Neural crest cell (in vitro differentiated cells): ENCODE results near the gene OSBPL2. TPM values are rescaled to one million over a fixed set of nuclear protein-coding genes. Genes with fewer than 3 reads are reported as not detected.

Experiments
- DNase-seq: peaks from one replicate; pipeline ENCODE4 v3.0.0; 2021; ENCODE audit warnings: low read depth, mixed read lengths, low spot score
- H3K27ac Mint-ChIP-seq: one replicate; pipeline ENCODE4 v1.8.0; 2021; ENCODE audit warnings: mild to moderate bottlenecking, mixed read lengths; ENCODE audit not compliant: unreplicated experiment
- H3K27me3 Mint-ChIP-seq: 2 replicates; pipeline ENCODE4 v1.8.0; 2021; ENCODE audit warnings: low read depth, mild to moderate bottlenecking, mixed read lengths
- H3K36me3 Mint-ChIP-seq: 2 replicates; pipeline ENCODE4 v1.8.0; 2021; ENCODE audit warnings: low read depth, mild to moderate bottlenecking, mixed read lengths
- H3K4me1 Mint-ChIP-seq: 2 replicates; pipeline ENCODE4 v1.8.0; 2021; ENCODE audit warnings: mixed read lengths
- H3K4me3 Mint-ChIP-seq: one replicate; pipeline ENCODE4 v1.8.0; 2021; ENCODE audit warnings: mild to moderate bottlenecking, mixed read lengths
- H3K9me3 Mint-ChIP-seq: 2 replicates; pipeline ENCODE4 v1.8.0; 2021; ENCODE audit warnings: mixed read lengths
- total RNA-seq: library from RNA; stranded (reverse); gene quantifications from 2 replicates; pipeline ENCODE4 v1.2.1, GENCODE V29; 2021
- TF ChIP-seq, protein P1 (sequence below): fragments of 200-600 bp; sonication (generic); conservative IDR thresholded peaks from 2 replicates; pipeline ENCODE4 v1.5.0; 2021; ENCODE audit warnings: antibody characterized with exemption, mild to moderate bottlenecking

Gene OSBPL2
- total RNA-seq, 1 donor from 2014 or later, result 33.1 TPM

DNA sequence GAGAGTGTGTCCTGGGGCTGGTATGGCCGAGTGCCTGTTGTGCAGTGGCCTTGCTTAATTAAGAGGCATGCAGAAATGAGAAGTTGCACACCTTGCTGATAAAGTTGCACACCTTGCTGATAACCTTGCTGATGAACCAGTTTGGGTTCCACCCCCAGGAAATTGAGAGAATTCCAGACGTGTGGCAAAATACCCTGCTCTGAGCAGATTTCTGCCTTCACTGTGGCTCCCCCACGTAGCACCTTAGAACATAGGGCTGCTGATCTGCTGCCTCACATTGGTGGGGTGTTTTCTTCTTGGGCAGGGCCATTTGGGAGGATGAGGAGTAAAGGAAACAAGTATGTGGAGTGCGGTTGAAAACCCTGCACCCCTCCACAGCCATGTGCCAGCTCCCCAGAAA lies 42.0 kb downstream of the OSBPL2 start:
- Mint-ChIP-seq H3K36me3 (peaks cover 3% of the 10 kb centered on the region), H3K9me3 (no peaks in the 10 kb centered on the region), H3K4me1 (no peaks in the 10 kb centered on the region), H3K4me3 (no peak overlapping the region), H3K27ac (no peak overlapping the region), H3K27me3 (no peaks in the 10 kb centered on the region)
- TF ChIP-seq, protein P1, sequence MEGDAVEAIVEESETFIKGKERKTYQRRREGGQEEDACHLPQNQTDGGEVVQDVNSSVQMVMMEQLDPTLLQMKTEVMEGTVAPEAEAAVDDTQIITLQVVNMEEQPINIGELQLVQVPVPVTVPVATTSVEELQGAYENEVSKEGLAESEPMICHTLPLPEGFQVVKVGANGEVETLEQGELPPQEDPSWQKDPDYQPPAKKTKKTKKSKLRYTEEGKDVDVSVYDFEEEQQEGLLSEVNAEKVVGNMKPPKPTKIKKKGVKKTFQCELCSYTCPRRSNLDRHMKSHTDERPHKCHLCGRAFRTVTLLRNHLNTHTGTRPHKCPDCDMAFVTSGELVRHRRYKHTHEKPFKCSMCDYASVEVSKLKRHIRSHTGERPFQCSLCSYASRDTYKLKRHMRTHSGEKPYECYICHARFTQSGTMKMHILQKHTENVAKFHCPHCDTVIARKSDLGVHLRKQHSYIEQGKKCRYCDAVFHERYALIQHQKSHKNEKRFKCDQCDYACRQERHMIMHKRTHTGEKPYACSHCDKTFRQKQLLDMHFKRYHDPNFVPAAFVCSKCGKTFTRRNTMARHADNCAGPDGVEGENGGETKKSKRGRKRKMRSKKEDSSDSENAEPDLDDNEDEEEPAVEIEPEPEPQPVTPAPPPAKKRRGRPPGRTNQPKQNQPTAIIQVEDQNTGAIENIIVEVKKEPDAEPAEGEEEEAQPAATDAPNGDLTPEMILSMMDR, result no peak
- DNase-seq, result no peak

DNA sequence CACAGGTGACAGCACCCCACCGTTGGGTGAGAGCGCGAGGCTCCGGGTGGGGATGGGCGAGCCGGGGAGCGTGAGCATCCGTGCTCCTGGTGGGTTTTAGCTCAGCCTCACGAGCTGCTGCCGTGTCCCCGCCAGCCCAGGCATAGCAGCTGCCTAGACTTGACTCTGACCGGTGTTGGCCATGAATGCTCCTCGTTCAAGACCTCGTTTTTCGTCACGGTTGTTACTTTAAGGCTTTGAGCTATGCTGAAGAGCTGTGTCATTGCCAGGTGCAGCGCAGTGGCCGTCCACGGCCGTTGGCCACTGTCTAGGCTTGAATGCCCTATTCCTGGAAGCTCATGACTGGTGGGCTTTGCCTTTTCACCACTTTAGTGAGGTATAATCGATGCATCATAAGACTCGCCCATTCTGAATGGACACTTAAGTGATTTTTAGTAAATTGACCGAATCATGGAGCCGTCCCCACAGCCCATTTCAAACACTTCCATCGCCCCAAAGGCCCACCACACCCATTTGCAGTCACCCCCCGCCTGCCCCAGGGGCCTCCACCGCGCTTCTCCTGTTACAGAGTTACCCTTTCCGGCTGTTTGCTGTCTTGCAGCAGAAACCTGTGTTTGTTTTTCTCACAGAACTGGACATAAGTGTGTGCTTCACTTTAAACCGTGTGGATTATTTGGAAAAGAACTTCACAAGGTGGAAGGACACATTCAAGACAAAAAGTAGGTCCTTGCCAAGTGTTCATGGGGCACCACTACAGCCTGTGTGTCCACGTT lies 43.0 kb downstream of the OSBPL2 start:
- peaks cover 3% of the 10 kb centered on the region for H3K36me3 Mint-ChIP-seq
- H3K27me3 Mint-ChIP-seq, result no peaks in the 10 kb centered on the region
- H3K4me1 Mint-ChIP-seq, result no peaks in the 10 kb centered on the region
- no peaks in the 10 kb centered on the region for H3K9me3 Mint-ChIP-seq
- no peak overlapping the region for H3K4me3 Mint-ChIP-seq
- peak overlapping the region; percentile 43 for H3K27ac Mint-ChIP-seq
- TF ChIP-seq, protein P1, result no peak
- no peak for DNase-seq

DNA sequence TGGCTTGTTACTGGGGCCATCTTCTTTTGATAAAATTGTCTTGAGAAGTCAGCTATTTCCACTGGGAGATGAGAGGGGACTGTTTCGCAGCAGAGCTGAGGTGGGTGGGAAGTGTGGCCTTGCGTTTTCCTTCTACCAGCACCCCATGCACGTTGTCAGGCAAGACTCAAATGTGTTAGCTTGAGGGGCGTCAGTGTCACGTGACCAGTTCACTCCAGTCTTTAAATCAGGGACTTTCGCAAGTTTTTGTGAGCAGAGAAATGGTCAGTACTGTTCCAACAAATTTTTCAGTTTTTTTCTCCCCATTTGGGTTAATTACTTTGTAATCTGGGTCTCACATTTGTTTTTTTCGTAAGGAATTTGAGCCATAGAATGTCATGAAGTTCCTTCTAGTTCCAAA lies 43.8 kb downstream of the OSBPL2 start:
- DNase-seq, result no peak
- Mint-ChIP-seq H3K36me3 (peaks cover 3% of the 10 kb centered on the region), H3K27ac (no peak overlapping the region), H3K9me3 (no peaks in the 10 kb centered on the region), H3K4me3 (no peak overlapping the region), H3K27me3 (no peaks in the 10 kb centered on the region), H3K4me1 (no peaks in the 10 kb centered on the region)
- TF ChIP-seq, protein P1, result no peak

DNA sequence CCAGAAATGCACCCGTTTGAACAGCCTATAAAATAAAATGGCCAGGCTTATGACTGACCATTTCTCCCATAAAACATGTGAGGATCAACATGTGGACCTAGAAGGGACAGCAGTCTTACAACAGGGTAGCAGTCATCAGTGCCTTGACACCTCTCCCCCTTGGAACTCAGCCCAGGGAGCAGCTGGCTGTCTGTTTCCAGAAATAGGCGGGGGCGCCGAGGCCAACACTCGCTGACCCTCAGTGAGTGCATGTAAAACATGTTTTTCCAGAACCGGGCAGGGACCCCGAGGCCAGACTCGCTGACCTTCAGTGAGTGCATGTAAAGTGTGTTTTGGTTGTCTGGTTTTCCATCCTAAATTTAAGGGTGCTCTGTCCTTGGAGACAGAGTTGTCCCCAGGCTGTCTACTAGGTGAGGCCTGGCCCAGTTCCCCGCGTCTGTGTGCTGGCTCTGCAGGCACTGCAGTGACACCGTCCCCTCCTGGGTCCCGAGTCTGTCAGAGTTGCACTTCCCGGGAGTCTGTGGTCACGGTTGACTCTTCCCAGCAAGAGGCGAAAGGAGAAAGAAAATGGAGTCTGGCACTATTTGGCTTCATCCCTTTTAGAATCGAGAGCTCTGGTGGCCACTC lies 44.7 kb downstream of the OSBPL2 start:
- H3K4me1 Mint-ChIP-seq, result no peaks in the 10 kb centered on the region

DNA sequence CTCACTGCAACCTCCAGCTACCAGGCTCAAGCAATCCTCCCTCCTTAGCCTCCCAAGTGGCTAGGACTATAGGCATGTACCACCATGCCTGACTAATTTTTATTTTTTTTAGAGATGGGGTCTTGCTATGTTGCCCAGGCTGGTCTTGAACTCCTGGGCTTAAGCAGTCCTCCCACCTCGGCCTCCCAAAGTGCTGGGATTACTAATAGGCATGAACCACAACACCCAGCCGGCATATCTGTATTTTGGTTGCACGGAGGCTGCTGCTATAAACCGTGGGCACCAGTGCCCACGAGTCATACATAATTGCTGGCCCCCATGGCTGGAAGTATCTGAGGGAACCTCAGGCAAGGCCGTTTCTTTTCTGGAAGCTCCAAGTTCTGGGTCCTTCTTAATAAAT lies 46.1 kb downstream of the OSBPL2 start:
- no peak for DNase-seq
- Mint-ChIP-seq H3K36me3 (peaks cover 3% of the 10 kb centered on the region), H3K27ac (no peak overlapping the region), H3K4me3 (no peak overlapping the region), H3K27me3 (no peaks in the 10 kb centered on the region), H3K9me3 (no peaks in the 10 kb centered on the region), H3K4me1 (no peaks in the 10 kb centered on the region)
- TF ChIP-seq, protein P1, result no peak

More for the DNA sequence above, 44.7 kb downstream of the OSBPL2 start:
- DNase-seq, result no peak
- no peaks in the 10 kb centered on the region for H3K27me3 Mint-ChIP-seq
- H3K36me3 Mint-ChIP-seq, result peaks cover 3% of the 10 kb centered on the region
- H3K9me3 Mint-ChIP-seq, result no peaks in the 10 kb centered on the region
- no peak overlapping the region for H3K4me3 Mint-ChIP-seq
- TF ChIP-seq, protein P1, result no peak
- H3K27ac Mint-ChIP-seq, result no peak overlapping the region
